Astrocyte of the spinal cord (primary cell): ENCODE measurements around the gene TEAD3.

Source experiments
- DNase-seq: peaks from one replicate; pipeline ENCODE4 v3.0.0; 2011; ENCODE audit warnings: low read depth, low spot score
- H3K4me3 ChIP-seq: 2 replicates; pipeline ENCODE4 v1.5.1; 2011; ENCODE audit warnings: low read depth, mild to moderate bottlenecking, low read length, moderate library complexity
- in situ Hi-C: cut with HindIII; loops from 2 replicates; pipeline ENCODE4 v1.10.0; 2017; ENCODE audit warnings: low sequenced_read_pairs
- TF ChIP-seq, protein P1 (sequence below): IDR thresholded peaks from 2 replicates; pipeline ENCODE4 v1.5.1; 2012; ENCODE audit warnings: low read depth, mild to moderate bottlenecking, low read length, inconsistent platforms

Gene TEAD3

DNA sequence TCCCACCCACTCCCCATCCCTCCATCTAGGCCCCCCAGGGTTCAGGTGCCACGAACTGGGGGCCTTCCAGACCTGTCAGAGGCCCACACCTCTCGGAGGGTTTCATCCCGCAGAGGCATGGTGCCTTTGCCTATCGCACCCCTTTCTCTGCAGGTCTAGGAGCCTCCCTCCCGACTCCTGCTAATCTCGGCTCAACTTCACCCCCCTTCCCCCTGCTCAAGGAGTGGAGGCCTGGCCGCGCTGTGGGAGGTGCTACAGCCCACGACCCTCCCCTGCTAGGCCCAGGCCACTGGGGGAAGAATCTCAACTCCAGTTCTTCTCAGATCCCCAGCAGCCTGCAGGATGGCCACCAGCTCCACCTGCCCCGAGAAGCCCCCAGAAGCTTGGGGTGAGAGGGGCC, 15.9 kb upstream of the TEAD3 start, which contains the start of gene TULP1:
Gene TULP1, minus strand, starts transcription at position 157 of the 400 bp plus-strand sequence. Its CDS starts 38 bp downstream, at position 119.
- DNase-seq, result no peak
- TF ChIP-seq, protein P1, sequence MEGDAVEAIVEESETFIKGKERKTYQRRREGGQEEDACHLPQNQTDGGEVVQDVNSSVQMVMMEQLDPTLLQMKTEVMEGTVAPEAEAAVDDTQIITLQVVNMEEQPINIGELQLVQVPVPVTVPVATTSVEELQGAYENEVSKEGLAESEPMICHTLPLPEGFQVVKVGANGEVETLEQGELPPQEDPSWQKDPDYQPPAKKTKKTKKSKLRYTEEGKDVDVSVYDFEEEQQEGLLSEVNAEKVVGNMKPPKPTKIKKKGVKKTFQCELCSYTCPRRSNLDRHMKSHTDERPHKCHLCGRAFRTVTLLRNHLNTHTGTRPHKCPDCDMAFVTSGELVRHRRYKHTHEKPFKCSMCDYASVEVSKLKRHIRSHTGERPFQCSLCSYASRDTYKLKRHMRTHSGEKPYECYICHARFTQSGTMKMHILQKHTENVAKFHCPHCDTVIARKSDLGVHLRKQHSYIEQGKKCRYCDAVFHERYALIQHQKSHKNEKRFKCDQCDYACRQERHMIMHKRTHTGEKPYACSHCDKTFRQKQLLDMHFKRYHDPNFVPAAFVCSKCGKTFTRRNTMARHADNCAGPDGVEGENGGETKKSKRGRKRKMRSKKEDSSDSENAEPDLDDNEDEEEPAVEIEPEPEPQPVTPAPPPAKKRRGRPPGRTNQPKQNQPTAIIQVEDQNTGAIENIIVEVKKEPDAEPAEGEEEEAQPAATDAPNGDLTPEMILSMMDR, result no peak
- H3K4me3 ChIP-seq, result no peak within 1 kb of the TSS
- in situ Hi-C loops, result no loop called here

- TF ChIP-seq, protein P1, result no peak
- in situ Hi-C loops, result no loop called here
- no peak for DNase-seq
- H3K4me3 ChIP-seq, result no peak overlapping the region
Measured at GRCh38 chr6:35512006-35512405, 15.1 kb upstream of the TEAD3 start.

DNA sequence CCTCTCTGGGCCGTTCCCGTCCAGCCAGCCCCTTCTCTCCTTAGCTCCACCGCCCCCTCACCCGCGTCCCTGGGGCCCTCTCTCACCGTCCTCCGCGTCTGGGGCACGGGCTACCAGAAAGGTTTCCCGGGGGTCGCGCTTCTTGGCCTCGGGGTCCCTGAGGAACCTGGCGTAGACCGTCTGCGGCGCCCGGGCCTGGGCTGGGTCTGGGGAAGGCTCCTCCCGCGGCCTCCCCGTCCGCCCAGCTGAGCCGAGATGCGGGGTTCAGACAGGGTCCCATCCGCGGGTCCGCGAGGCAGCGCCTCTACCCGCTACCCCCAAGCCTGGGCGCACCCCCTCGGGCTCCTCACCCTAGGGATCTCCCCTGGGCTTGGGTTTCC, 14.7 kb upstream of the TEAD3 start:
- in situ Hi-C loops, result no loop called here
- TF ChIP-seq, protein P1, result no peak
- no peak overlapping the region for H3K4me3 ChIP-seq
- no peak for DNase-seq

DNA sequence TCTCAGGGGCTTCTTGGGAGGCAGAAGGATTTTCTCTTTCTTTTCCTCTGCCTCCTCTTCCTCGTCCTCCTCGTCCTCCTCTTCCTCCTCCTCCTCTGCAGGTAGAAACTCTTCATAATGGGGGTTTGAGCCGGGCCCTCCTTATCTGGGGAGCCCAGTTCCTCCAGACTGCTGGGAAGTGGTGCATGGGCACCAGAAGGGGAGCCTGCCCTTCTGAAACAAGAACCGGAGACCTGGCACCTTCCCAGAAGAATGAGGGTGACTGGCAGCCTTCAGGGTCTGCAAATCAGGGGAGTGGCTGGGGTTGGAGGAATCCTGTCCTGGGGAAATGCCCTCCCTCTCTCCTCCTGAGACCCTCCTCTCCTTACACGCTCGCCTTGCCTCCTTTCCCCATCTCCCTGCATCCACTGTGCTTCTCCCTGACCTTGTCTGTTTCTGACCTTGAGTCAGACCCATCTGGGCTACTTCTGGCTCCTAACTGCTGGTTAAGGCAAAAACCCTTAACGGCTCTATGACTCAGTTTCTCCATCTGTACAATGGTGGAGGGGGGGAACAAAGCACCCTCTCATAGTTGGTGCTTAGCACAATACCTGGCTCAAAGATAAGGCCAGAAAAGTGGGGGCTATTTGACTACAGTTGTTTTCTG, 14.2 kb upstream of the TEAD3 start:
- DNase-seq, result no peak
- in situ Hi-C loops, result no loop called here
- TF ChIP-seq, protein P1, result no peak
- H3K4me3 ChIP-seq, result no peak overlapping the region

GRCh38 chr6:35508542-35508941, 11.7 kb upstream of the TEAD3 start:
- no peak for DNase-seq
- no peak overlapping the region for H3K4me3 ChIP-seq
- in situ Hi-C loops, result no loop called here
- TF ChIP-seq, protein P1, result no peak

- in situ Hi-C loops, result no loop called here
- TF ChIP-seq, protein P1, result no peak
- no peak for DNase-seq
- H3K4me3 ChIP-seq, result no peak overlapping the region
Measured at GRCh38 chr6:35508027-35508426, 11.1 kb upstream of the TEAD3 start.

DNA sequence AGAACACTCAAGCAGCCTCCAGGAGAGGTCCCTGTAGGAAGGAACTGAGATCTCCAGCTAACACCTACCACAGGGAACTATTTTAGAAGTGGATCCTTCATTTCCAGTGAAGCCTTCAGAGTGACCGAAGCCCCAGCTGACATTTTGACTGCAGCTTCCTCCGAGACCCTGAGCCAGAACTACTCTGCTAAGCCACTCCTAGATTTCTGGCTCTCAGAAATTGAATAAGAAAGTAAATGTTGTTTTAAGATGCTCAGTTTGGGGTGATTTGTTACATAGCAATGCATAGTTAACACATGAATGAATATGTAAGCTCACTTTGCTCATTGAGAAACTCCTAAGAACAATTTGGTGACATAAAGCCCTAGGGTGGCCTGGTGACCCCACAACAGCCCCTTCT, 10.3 kb upstream of the TEAD3 start:
- no peak overlapping the region for H3K4me3 ChIP-seq
- in situ Hi-C loops, result no loop called here
- TF ChIP-seq, protein P1, result no peak
- no peak for DNase-seq
